OCI-LY3 (cell line): ENCODE results near the gene DNMT1.

ENCODE experiments used
- H2AFZ ChIP-seq: fragments of 200-600, 300-600 bp; shearing (Covaris generic); 2 replicates; pipeline ENCODE4 v1.6.0; 2014; ENCODE audit warnings: antibody characterized with exemption, low read depth, low read length
- H3K27ac ChIP-seq: fragments of 200-600, 300-600 bp; sonication (generic); 2 replicates; pipeline ENCODE4 v1.5.1; 2014; ENCODE audit warnings: mild to moderate bottlenecking, low read length, moderate library complexity, mixed read lengths
- H3K27me3 ChIP-seq: fragments of 200-600, 300-600 bp; sonication (generic); 2 replicates; pipeline ENCODE4 v1.6.1; 2014; ENCODE audit warnings: low read depth, low read length, mixed read lengths
- H3K36me3 ChIP-seq: fragments of 200-600, 300-600 bp; sonication (generic); replicated peaks from 2 replicates; pipeline ENCODE3; 2014; ENCODE audit warnings: low read depth, low read length, mixed read lengths
- H3K4me1 ChIP-seq: fragments of 300-600, 200-600 bp; sonication (generic); 2 replicates; pipeline ENCODE4 v1.6.1; 2014; ENCODE audit warnings: low read length, mixed read lengths
- H3K4me2 ChIP-seq: fragments of 200-600, 300-600 bp; sonication (generic); 2 replicates; pipeline ENCODE4 v1.6.1; 2014; ENCODE audit warnings: low read length, mixed read lengths
- H3K4me3 ChIP-seq: fragments of 300-600, 200-600 bp; sonication (generic); 2 replicates; pipeline ENCODE4 v1.5.1; 2014; ENCODE audit warnings: antibody characterized with exemption, mild to moderate bottlenecking, low read length, moderate library complexity
- H3K79me2 ChIP-seq: fragments of 300-600, 200-600 bp; shearing (Covaris generic); 2 replicates; pipeline ENCODE4 v1.6.1; 2014; ENCODE audit warnings: mild to moderate bottlenecking, low read length, mixed read lengths
- H3K9ac ChIP-seq: fragments of 300-600, 200-600 bp; shearing (Covaris generic); 2 replicates; pipeline ENCODE4 v1.6.0; 2014; ENCODE audit warnings: mild to moderate bottlenecking, low read length, moderate library complexity
- H3K9me3 ChIP-seq: fragments of 200-600, 300-600 bp; shearing (Covaris generic); 2 replicates; pipeline ENCODE4 v1.6.1; 2014; ENCODE audit warnings: low read length, mixed read lengths; ENCODE audit not compliant: insufficient read depth
- H4K20me1 ChIP-seq: fragments of 200-600, 300-600 bp; sonication (generic); 2 replicates; pipeline ENCODE4 v1.6.1; 2016; ENCODE audit warnings: low read length, mixed read lengths; ENCODE audit not compliant: insufficient read depth
- CTCF ChIP-seq: fragments of 200-600, 300-600 bp; sonication (generic); IDR thresholded peaks from 2 replicates; pipeline ENCODE4 v1.5.1; 2014; ENCODE audit warnings: antibody characterized with exemption, low read length, low read depth
- EZH2phosphoT487 ChIP-seq: fragments of 200-600 bp; shearing (Covaris generic); IDR thresholded peaks from 2 replicates; pipeline ENCODE4 v1.6.1; 2018; ENCODE audit warnings: antibody characterized with exemption, mixed run types, low read depth

DNMT1 gene

GRCh38 chr19:10141479-10141878 is 53.3 kb downstream of the DNMT1 start:
- Histone ChIP-seq H3K36me3 (peaks cover 90% of the 10 kb centered on the region), H3K4me1 (no peaks in the 10 kb centered on the region), H3K27me3 (no peaks in the 10 kb centered on the region), H3K9ac (no peak overlapping the region), H3K4me3 (no peak overlapping the region), H3K27ac (no peak overlapping the region), H3K4me2 (no peak overlapping the region), H3K9me3 (no peaks in the 10 kb centered on the region), H2AFZ (no peak overlapping the region), H3K79me2 (peaks cover 9% of the 10 kb centered on the region; the same call in 1 of the 2 replicates), H4K20me1 (no peaks in the 10 kb centered on the region)
- no peak for TF ChIP-seq EZH2phosphoT487
- no peak for TF ChIP-seq CTCF

GRCh38 chr19:10139952-10140351 is 54.8 kb downstream of the DNMT1 start:
- Histone ChIP-seq H3K4me2 (no peak overlapping the region), H3K27me3 (no peaks in the 10 kb centered on the region), H3K4me1 (no peaks in the 10 kb centered on the region), H4K20me1 (no peaks in the 10 kb centered on the region), H3K9ac (no peak overlapping the region), H3K27ac (no peak overlapping the region), H3K79me2 (peaks cover 6% of the 10 kb centered on the region; the same call in 1 of the 2 replicates), H3K9me3 (no peaks in the 10 kb centered on the region), H3K36me3 (peaks cover 88% of the 10 kb centered on the region), H2AFZ (no peak overlapping the region), H3K4me3 (no peak overlapping the region)
- no peak for TF ChIP-seq EZH2phosphoT487
- TF ChIP-seq CTCF, result no peak

GRCh38 chr19:10138879-10139795 is 55.6 kb downstream of the DNMT1 start:
- peaks cover 6% of the 10 kb centered on the region; the same call in 1 of the 2 replicates for H3K79me2 ChIP-seq
- no peaks in the 10 kb centered on the region for H3K9me3 ChIP-seq
- no peak overlapping the region for H3K4me3 ChIP-seq

More at GRCh38 chr19:10138879-10139795, 55.6 kb downstream of the DNMT1 start:
- H3K36me3 ChIP-seq, result peaks cover 83% of the 10 kb centered on the region
- no peak overlapping the region for H3K4me2 ChIP-seq
- H2AFZ ChIP-seq, result no peak overlapping the region
- no peak for TF ChIP-seq EZH2phosphoT487
- TF ChIP-seq CTCF, result no peak
- H3K4me1 ChIP-seq, result no peaks in the 10 kb centered on the region
- H3K27ac ChIP-seq, result no peak overlapping the region
- H3K9ac ChIP-seq, result no peak overlapping the region
- no peaks in the 10 kb centered on the region for H4K20me1 ChIP-seq
- no peaks in the 10 kb centered on the region for H3K27me3 ChIP-seq
